ENCODE measurements around the gene HOOK1. TPM values are rescaled to one million over a fixed set of nuclear protein-coding genes. Genes with fewer than 3 reads are reported as not detected.

Gene HOOK1
- polyA plus RNA-seq, 1 donor (not counting 4 experiments of a cell fraction or from before 2014, with no cell fraction given), result 12.7 TPM

- H3K79me2 ChIP-seq (ENCODE audit: control insufficient read depth, insufficient read depth, low read length), result no peaks in the 10 kb centered on the region
- H4K20me1 ChIP-seq (ENCODE audit: control insufficient read depth, extremely low read depth, insufficient read depth, low read length), result no peaks in the 10 kb centered on the region
- no peaks in the 10 kb centered on the region for H3K9me1 ChIP-seq (ENCODE audit: control insufficient read depth, extremely low read depth, insufficient read depth, low read length)
- H3K9ac ChIP-seq (ENCODE audit: control insufficient read depth, extremely low read depth, insufficient read depth, low read length), result no peak overlapping the region
- DNase-seq (ENCODE audit: low read depth, low spot score), result no peak
- no peak overlapping the region for H3K4me3 ChIP-seq (ENCODE audit: control insufficient read depth in 2 of 3, extremely low read depth in 1 of 3, insufficient read depth in 2 of 3, low read depth in 1 of 3, low read length in 3 of 3)
- dilution Hi-C loops (cut with MboI; ENCODE audit: extremely low pct_ligation_motif_present, low sequenced_read_pairs), result no loop called here
- FAIRE-seq, result peak; percentile 32
- no peaks in the 10 kb centered on the region for H3K27me3 ChIP-seq (ENCODE audit: control insufficient read depth, extremely low read depth, insufficient read depth, low read length)
- no peaks in the 10 kb centered on the region for H3K4me1 ChIP-seq (ENCODE audit: control insufficient read depth, extremely low read depth, insufficient read depth, low read length)
- no peak overlapping the region for H3K4me2 ChIP-seq (ENCODE audit: control insufficient read depth, extremely low read depth, insufficient read depth, low read depth, low read length)
- H3K27ac ChIP-seq (ENCODE audit: control insufficient read depth, insufficient read depth, low read length), result no peak overlapping the region
- no peaks in the 10 kb centered on the region for H3K36me3 ChIP-seq (ENCODE audit: control insufficient read depth in 2 of 2, extremely low read depth in 1 of 2, insufficient read depth in 2 of 2, low read length in 2 of 2)
- H3K9me3 ChIP-seq (ENCODE audit: control insufficient read depth, low read depth, low read length), result no peaks in the 10 kb centered on the region
- H2AFZ ChIP-seq (ENCODE audit: control insufficient read depth, low read length), result no peak overlapping the region
- TF ChIP-seq CTCF (optimal IDR thresholded peaks at IDR 0.05 in 1 of 3, IDR thresholded peaks at IDR 0.05 in 1 of 3, conservative IDR thresholded peaks at IDR 0.05 in 1 of 3; ENCODE audit: extremely low read depth in 1 of 3, insufficient read depth in 2 of 3, low read length in 3 of 3), result peak in 1 of 3 experiments; percentile 23
- no peak for TF ChIP-seq EZH2 (IDR thresholded peaks at IDR 0.05; ENCODE audit: low read length)
Observed at GRCh38 chr1:59776960-59777852, 37.5 kb upstream of the HOOK1 start.

DNA sequence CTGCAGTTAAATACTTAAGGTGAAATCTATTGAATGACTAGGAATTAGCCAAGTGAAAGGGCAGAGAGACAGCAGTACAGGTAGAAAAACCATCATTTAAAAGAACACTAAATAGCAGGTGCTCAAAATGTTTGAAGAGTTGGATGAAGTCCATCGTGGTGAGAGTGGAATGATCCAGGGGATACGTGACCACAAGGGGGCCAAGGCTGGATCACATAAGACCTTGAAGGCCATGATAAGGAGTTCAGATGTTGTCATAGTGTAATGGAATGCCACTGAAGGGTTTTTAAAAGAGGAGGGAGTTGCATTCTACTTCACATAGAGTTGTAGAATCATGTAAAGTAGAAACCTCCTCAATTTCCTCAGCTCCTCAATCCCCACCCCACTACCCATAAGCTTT is 34.8 kb upstream of the HOOK1 start:
- FAIRE-seq (no peak), DNase-seq (ENCODE audit: low read depth, low spot score) (no peak)
- no peaks in the 10 kb centered on the region for H3K36me3 ChIP-seq (ENCODE audit: control insufficient read depth in 2 of 2, extremely low read depth in 1 of 2, insufficient read depth in 2 of 2, low read length in 2 of 2)
- H4K20me1 ChIP-seq (ENCODE audit: control insufficient read depth, extremely low read depth, insufficient read depth, low read length), result no peaks in the 10 kb centered on the region
- no peak overlapping the region for H2AFZ ChIP-seq (ENCODE audit: control insufficient read depth, low read length)
- no peak overlapping the region for H3K4me2 ChIP-seq (ENCODE audit: control insufficient read depth, extremely low read depth, insufficient read depth, low read depth, low read length)
- H3K27ac ChIP-seq (ENCODE audit: control insufficient read depth, insufficient read depth, low read length), result no peak overlapping the region
- no peak overlapping the region for H3K9ac ChIP-seq (ENCODE audit: control insufficient read depth, extremely low read depth, insufficient read depth, low read length)
- no peaks in the 10 kb centered on the region for H3K9me3 ChIP-seq (ENCODE audit: control insufficient read depth, low read depth, low read length)
- dilution Hi-C loops (cut with MboI; ENCODE audit: extremely low pct_ligation_motif_present, low sequenced_read_pairs), result no loop called here
- TF ChIP-seq EZH2 (IDR thresholded peaks at IDR 0.05; ENCODE audit: low read length), result no peak
- TF ChIP-seq CTCF (optimal IDR thresholded peaks at IDR 0.05 in 1 of 3, IDR thresholded peaks at IDR 0.05 in 1 of 3, conservative IDR thresholded peaks at IDR 0.05 in 1 of 3; ENCODE audit: extremely low read depth in 1 of 3, insufficient read depth in 2 of 3, low read length in 3 of 3), result peak in 2 of 3 experiments; percentile 9 to 20
- no peak overlapping the region for H3K4me3 ChIP-seq (ENCODE audit: control insufficient read depth in 2 of 3, extremely low read depth in 1 of 3, insufficient read depth in 2 of 3, low read depth in 1 of 3, low read length in 3 of 3)
- H3K79me2 ChIP-seq (ENCODE audit: control insufficient read depth, insufficient read depth, low read length), result no peaks in the 10 kb centered on the region
- H3K4me1 ChIP-seq (ENCODE audit: control insufficient read depth, extremely low read depth, insufficient read depth, low read length), result no peaks in the 10 kb centered on the region
- H3K27me3 ChIP-seq (ENCODE audit: control insufficient read depth, extremely low read depth, insufficient read depth, low read length), result no peaks in the 10 kb centered on the region
- no peaks in the 10 kb centered on the region for H3K9me1 ChIP-seq (ENCODE audit: control insufficient read depth, extremely low read depth, insufficient read depth, low read length)

Measured in keratinocyte (primary cell).